Loucy (cell line): ENCODE data around the gene DAGLA.

Experiments used
- H2AFZ ChIP-seq: fragments of 200-600 bp; sonication (generic); 2 replicates; pipeline ENCODE4 v1.6.0; 2016; ENCODE audit warnings: antibody characterized with exemption, mild to moderate bottlenecking, low read length, moderate library complexity
- H3F3A ChIP-seq: fragments of 200-600 bp; 2 replicates; pipeline ENCODE4 v1.6.0; 2016; ENCODE audit warnings: antibody characterized with exemption, low read depth, mild to moderate bottlenecking
- H3K27me3 ChIP-seq: fragments of 200-600 bp; sonication (generic); 2 replicates; pipeline ENCODE4 v1.6.1; 2014; ENCODE audit warnings: low read length, mild to moderate bottlenecking; ENCODE audit not compliant: insufficient read depth, poor library complexity, severe bottlenecking
- H3K36me3 ChIP-seq: fragments of 200-600 bp; sonication (generic); 2 replicates; pipeline ENCODE4 v1.6.1; 2016; ENCODE audit warnings: low read length; ENCODE audit not compliant: insufficient read depth
- H3K4me1 ChIP-seq: fragments of 200-600 bp; sonication (generic); 2 replicates; pipeline ENCODE4 v1.5.1; 2014; ENCODE audit warnings: low read length, mild to moderate bottlenecking; ENCODE audit not compliant: insufficient read depth, poor library complexity, severe bottlenecking
- H3K4me2 ChIP-seq: fragments of 200-600 bp; sonication (generic); 2 replicates; pipeline ENCODE4 v1.6.0; 2014; ENCODE audit warnings: antibody characterized with exemption, low read length, low read depth, mild to moderate bottlenecking; ENCODE audit not compliant: poor library complexity, severe bottlenecking
- H3K4me3 ChIP-seq: fragments of 200-600 bp; sonication (generic); 2 replicates; pipeline ENCODE4 v1.5.1; 2014; ENCODE audit warnings: low read length, mild to moderate bottlenecking, mixed read lengths; ENCODE audit not compliant: poor library complexity, severe bottlenecking
- H3K79me2 ChIP-seq: fragments of 200-600 bp; sonication (generic); 2 replicates; pipeline ENCODE4 v1.6.1; 2014; ENCODE audit warnings: low read length; ENCODE audit not compliant: insufficient read depth
- H3K9ac ChIP-seq: fragments of 200-600 bp; sonication (generic); 2 replicates; pipeline ENCODE4 v1.6.0; 2014; ENCODE audit warnings: mild to moderate bottlenecking, low read depth, low read length, moderate library complexity; ENCODE audit not compliant: poor library complexity, severe bottlenecking
- H3K9me2 ChIP-seq: fragments of 200-600 bp; sonication (generic); replicated peaks from 2 replicates; pipeline ENCODE4 v1.6.1; 2016; ENCODE audit warnings: low read depth, low read length, mixed read lengths
- H3K9me3 ChIP-seq: fragments of 200-600 bp; sonication (generic); 2 replicates; pipeline ENCODE4 v1.6.1; 2014; ENCODE audit warnings: mild to moderate bottlenecking, antibody characterized with exemption, low read length, low read depth; ENCODE audit not compliant: insufficient read depth
- H4K20me1 ChIP-seq: fragments of 200-600 bp; sonication (generic); 2 replicates; pipeline ENCODE4 v1.6.0; 2014; ENCODE audit warnings: antibody characterized with exemption, low read length, mild to moderate bottlenecking; ENCODE audit not compliant: insufficient read depth, poor library complexity, severe bottlenecking
- EZH2phosphoT487 ChIP-seq: fragments of 200-600 bp; IDR thresholded peaks from 2 replicates; pipeline ENCODE4 v1.6.1; 2018; ENCODE audit warnings: antibody characterized with exemption, mild to moderate bottlenecking, moderate library complexity, borderline replicate concordance
- TF ChIP-seq, protein P1 (sequence below): fragments of 200-600 bp; sonication (generic); conservative IDR thresholded peaks from 2 replicates; pipeline ENCODE4 v1.5.1; 2014; ENCODE audit warnings: mild to moderate bottlenecking, antibody characterized with exemption, low read length

The DAGLA gene

DNA sequence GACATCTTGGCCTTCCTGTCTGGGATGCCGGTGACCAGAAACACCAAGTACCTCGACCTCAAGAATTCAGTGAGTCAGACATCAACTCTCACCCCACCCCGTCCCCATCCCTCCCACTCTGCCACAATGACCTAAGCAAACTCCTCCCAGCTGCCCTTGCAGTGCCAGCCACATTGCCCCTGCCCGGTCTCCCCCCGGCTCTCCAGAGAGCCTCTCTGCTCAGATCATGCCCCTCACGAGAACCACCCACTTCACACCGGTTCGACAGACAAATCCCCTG lies 48.7 kb downstream of the DAGLA start:
- H2AFZ ChIP-seq: no peak overlapping the region
- TF ChIP-seq, protein P1, sequence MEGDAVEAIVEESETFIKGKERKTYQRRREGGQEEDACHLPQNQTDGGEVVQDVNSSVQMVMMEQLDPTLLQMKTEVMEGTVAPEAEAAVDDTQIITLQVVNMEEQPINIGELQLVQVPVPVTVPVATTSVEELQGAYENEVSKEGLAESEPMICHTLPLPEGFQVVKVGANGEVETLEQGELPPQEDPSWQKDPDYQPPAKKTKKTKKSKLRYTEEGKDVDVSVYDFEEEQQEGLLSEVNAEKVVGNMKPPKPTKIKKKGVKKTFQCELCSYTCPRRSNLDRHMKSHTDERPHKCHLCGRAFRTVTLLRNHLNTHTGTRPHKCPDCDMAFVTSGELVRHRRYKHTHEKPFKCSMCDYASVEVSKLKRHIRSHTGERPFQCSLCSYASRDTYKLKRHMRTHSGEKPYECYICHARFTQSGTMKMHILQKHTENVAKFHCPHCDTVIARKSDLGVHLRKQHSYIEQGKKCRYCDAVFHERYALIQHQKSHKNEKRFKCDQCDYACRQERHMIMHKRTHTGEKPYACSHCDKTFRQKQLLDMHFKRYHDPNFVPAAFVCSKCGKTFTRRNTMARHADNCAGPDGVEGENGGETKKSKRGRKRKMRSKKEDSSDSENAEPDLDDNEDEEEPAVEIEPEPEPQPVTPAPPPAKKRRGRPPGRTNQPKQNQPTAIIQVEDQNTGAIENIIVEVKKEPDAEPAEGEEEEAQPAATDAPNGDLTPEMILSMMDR: no peak
- TF ChIP-seq EZH2phosphoT487: no peak
- H3K4me1 ChIP-seq: no peaks in the 10 kb centered on the region
- H4K20me1 ChIP-seq: no peaks in the 10 kb centered on the region
- no peaks in the 10 kb centered on the region for H3K9me3 ChIP-seq
- H3K27me3 ChIP-seq: no peaks in the 10 kb centered on the region
- H3K36me3 ChIP-seq: no peaks in the 10 kb centered on the region
- no peak overlapping the region for H3K4me3 ChIP-seq
- no peak overlapping the region for H3K4me2 ChIP-seq
- H3K9me2 ChIP-seq: no peaks in the 10 kb centered on the region
- no peaks in the 10 kb centered on the region for H3F3A ChIP-seq
- H3K79me2 ChIP-seq: no peaks in the 10 kb centered on the region
- H3K9ac ChIP-seq: no peak overlapping the region

DNA sequence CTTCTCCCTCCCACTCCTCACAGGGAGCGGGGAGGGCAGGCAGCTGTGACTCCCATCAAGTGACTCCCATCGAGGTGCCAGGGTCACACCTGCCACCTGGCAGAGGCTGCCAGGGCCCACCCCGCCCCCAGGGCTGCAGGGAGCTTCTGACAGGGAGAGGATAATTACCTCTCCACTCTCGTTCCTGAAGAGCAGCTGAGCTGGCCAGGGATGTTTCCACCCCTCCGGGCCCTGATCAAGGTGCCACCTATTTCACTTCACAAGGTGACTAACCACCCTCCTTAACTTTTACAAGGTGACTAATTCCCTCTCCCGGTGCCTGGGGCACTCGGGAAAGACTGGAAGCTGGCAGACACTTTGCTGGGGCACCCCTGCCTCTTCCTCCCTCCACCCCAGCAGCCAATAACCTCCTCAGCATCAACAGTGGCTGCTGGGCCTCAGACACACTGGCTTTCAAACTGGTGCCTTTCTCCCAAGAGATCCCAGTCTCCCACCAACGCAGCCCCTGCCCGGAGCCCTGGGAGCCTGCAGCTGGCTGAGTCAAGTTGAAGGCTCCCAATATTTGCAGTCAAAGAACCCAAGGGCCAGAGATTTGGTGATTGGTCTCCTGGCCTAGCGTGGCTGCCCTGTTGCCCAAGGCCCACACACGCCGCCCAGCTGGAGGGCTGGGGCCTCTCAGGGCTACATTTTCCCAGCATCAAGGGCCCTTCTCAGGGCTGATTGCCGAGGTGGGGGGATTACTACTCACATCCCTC lies 50.2 kb downstream of the DAGLA start:
- H3K4me1 ChIP-seq: no peaks in the 10 kb centered on the region

DNA sequence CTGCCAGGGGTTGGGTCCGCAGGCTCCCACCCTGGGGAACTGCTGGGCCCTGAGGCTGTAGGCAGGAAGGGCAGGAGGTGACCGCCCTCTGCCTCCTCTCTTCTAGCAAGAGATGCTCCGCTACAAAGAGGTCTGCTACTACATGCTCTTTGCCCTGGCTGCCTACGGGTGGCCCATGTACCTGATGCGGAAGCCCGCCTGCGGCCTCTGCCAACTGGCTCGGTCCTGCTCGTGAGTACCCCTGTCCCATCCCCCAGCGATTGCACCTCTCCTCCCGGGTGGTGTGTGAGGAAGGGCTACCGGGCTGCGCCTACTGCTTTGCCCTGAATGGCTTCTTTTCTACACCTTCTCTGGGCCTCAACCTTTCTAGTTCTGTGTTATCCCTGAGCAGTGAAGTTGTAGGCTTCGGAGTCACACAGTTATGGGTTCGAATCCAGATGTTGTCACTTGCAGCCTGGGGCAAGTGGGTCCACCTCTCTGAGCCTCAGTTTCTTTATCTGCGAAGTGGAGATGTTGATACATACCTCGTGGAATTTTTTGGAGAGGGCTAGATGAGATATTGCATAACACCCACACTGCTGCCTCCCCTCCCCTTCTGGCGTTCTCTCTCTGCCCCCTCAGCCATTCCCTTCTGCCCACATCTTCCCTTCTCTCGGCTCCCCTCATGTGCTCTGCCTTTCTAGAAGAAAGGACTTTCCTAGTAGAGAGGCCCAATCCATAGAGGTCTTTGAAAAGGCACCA lies 51.2 kb downstream of the DAGLA start:
- Histone ChIP-seq H3K79me2 (no peaks in the 10 kb centered on the region), H3K4me2 (no peak overlapping the region), H3K36me3 (no peaks in the 10 kb centered on the region), H3K4me1 (no peaks in the 10 kb centered on the region), H3K9ac (no peak overlapping the region), H3K9me3 (no peaks in the 10 kb centered on the region), H2AFZ (no peak overlapping the region), H3K4me3 (no peak overlapping the region), H4K20me1 (no peaks in the 10 kb centered on the region), H3K9me2 (no peaks in the 10 kb centered on the region), H3F3A (no peaks in the 10 kb centered on the region), H3K27me3 (no peaks in the 10 kb centered on the region)
- TF ChIP-seq, protein P1: no peak
- no peak for TF ChIP-seq EZH2phosphoT487

More for the DNA sequence above, 50.2 kb downstream of the DAGLA start:
- Histone ChIP-seq H3F3A (no peaks in the 10 kb centered on the region), H3K27me3 (no peaks in the 10 kb centered on the region), H3K9me2 (no peaks in the 10 kb centered on the region), H3K9me3 (no peaks in the 10 kb centered on the region), H3K36me3 (no peaks in the 10 kb centered on the region), H3K79me2 (no peaks in the 10 kb centered on the region), H3K4me2 (no peak overlapping the region), H3K9ac (no peak overlapping the region), H4K20me1 (no peaks in the 10 kb centered on the region), H2AFZ (no peak overlapping the region), H3K4me3 (no peak overlapping the region)
- no peak for TF ChIP-seq EZH2phosphoT487
- TF ChIP-seq, protein P1: no peak
